GM12873 (cell line): Measurements from ENCODE around the gene SVOP.

Experiments used
- CTCF ChIP-seq: IDR thresholded peaks from 2 replicates; pipeline ENCODE4 v1.5.1; 2012; ENCODE audit warnings: low read depth, mild to moderate bottlenecking, moderate library complexity, low read length, control low read depth; ENCODE audit not compliant: insufficient read depth; ENCODE audit errors: missing control alignments

The SVOP gene

GRCh38 chr12:109044241-109044640, 23.4 kb upstream of the SVOP start:
- no peak for TF ChIP-seq CTCF

GRCh38 chr12:109036975-109037374, 16.1 kb upstream of the SVOP start:
- no peak for TF ChIP-seq CTCF

- TF ChIP-seq CTCF, result no peak
Measured at GRCh38 chr12:109033239-109034196, 12.7 kb upstream of the SVOP start.

GRCh38 chr12:109029411-109029810, 8.5 kb upstream of the SVOP start:
- no peak for TF ChIP-seq CTCF

DNA sequence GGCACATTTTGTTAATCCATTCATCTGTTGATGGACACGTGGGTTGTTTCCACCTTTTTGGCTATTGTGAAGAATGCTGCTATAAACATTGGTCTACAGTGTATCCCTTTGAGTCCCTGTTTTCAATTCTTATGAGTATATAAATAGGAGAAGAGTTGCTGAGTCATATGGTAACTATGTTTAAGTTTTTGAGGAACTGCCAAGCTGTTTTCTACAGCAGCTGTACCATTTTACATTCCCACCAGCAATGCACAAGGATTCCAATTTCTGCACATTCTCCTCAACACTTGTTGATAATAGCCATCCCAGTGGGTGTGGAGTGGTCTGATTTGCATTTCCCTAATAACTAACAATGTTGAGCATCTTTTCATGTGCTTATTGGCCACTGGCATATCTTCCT, 6.9 kb upstream of the SVOP start:
- no peak for TF ChIP-seq CTCF

DNA sequence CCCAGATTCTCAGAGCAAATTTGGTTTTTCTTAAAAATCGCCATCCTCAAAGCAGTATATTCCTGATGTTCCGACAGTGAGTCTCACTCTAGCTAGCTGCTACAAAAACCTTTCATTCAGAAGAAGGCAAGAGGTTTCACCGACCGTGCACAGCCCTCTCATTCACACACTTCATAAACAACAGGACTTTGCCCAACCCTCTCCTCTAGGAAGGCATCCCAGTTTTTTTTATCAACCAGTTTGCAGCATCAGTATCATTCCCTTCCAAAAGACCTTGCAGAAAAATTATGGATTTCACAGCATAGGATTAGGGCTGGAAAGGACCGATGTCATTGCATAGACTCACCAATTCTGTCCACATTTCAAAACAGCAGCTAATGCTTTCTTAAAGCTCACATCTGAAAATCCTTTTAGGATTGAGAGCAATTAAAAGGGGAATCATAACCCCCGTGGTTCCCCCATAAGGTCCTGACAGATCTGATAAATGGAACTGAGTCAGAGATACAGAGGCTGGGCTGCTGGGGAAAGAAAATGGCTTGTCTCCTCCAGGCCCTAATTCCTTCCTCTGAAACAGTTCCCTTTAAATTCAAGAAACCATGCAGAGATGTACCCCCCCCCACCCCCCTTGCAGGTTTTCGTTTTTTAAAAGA, 597 bp downstream of the SVOP start:
- no peak for TF ChIP-seq CTCF

- TF ChIP-seq CTCF, result no peak
Measured at GRCh38 chr12:109018296-109018695, 2.6 kb downstream of the SVOP start.
